Subcutaneous adipose tissue (tissue), 4 donors: Measurements from ENCODE around the gene KCNG1. TPM values are rescaled to one million over a fixed set of nuclear protein-coding genes. Genes with fewer than 3 reads are reported as not detected.

Experiments used
- CTCF ChIP-seq: fragments of 450-650 bp; IDR thresholded peaks from one replicate; pipeline ENCODE4 v1.5.1; 2016; ENCODE audit warnings: low read depth, mild to moderate bottlenecking, control low read depth, antibody characterized with exemption, moderate library complexity
- total RNA-seq, 4 donors: library from RNA; depleted of rRNA; stranded (reverse); fragments of >200 nt; gene quantifications; one replicate each; pipeline ENCODE4 v1.1.0, GENCODE V29; 2016

The KCNG1 gene
- total RNA-seq, 4 donors from 2014 or later: 0.34 TPM; not detected in 3

DNA sequence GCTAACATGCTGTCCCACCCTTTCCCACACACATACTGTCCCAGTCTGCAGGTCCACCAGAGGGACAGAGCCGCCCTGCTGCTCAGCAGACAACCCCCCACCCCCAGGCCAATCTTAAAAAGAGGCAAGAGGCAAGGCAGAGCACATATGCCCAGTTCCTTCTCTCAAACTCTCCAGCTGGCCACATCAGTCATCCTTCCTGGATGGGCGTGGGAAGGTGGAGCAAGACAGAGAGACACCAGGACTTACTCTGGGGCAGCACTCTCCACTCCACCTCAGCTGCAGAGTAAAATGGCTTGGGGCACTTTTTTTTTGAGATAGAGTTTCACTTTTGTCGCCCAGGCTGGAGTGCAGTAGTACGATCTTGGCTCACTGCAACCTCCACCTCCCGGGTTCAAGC, 53.5 kb downstream of the KCNG1 start:
- no peak for TF ChIP-seq CTCF

GRCh38 chr20:50968289-50968688, 54.6 kb downstream of the KCNG1 start:
- no peak for TF ChIP-seq CTCF

DNA sequence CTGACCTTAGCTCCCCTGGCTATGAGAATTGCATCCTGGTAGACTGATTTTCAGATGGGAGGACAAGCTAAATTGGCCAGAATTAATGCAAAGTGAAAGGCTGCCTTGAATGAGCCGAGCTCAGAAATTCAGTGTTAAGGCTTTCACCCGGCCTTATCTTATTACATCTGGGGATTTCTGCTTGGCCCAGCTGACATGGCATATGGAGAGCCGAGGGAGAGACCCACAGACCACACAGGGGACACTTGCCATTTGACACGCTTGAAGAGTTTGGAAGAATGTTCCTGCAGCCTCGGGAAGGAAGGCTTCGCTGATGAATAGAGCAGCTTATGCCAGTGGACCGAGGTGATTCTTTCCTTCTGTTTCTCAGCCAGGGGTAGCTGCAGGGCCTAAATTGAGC, 55.3 kb downstream of the KCNG1 start:
- TF ChIP-seq CTCF: no peak

GRCh38 chr20:50959543-50960126, 63.3 kb downstream of the KCNG1 start:
- TF ChIP-seq CTCF: no peak

DNA sequence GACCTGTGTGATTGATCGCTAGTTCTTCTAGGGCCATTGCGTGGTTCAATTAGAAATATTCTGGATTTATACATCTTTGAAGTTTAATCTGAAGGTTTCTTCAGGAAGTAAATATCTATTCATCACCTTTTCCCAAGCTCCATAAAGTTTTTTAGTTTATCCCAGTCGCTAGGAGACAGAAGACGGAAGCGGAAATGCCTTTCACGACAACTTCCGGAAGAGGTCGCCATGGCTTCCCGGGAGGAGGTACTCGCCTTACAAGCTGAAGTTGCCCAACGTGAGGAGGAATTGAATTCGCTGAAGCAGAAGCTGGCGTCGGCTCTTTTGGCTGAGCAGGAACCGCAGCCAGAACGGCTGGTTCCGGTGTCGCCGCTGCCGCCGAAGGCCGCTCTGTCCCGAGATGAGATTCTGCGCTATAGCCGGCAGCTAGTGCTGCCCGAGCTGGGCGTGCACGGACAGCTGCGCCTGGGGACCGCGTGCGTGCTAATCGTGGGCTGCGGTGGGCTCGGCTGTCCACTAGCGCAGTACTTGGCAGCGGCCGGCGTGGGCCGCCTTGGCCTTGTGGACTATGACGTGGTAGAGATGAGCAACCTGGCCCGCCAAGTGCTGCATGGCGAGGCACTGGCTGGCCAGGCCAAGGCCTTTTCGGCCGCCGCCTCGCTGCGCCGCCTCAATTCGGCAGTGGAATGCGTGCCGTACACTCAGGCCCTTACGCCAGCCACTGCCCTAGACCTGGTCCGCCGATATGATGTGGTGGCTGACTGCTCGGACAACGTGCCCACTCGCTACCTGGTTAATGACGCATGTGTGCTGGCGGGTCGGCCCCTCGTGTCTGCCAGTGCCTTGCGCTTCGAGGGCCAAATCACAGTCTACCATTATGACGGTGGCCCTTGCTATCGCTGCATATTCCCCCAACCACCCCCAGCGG, 64.0 kb downstream of the KCNG1 start, which contains the start of gene MOCS3:
Gene MOCS3, plus strand, starts transcription at position 204 of the 928 bp plus-strand sequence. Its CDS starts 25 bp downstream, at position 229.
- TF ChIP-seq CTCF: no peak

- TF ChIP-seq CTCF: no peak
Measured at GRCh38 chr20:50957798-50958614, 64.9 kb downstream of the KCNG1 start, which contains the start of gene DPM1. Gene DPM1 (minus strand): TSS chr20:50958532. CDS start chr20:50958523, 9 bp downstream.
